ENCODE data around the gene OXER1. TPM values are rescaled to one million over a fixed set of nuclear protein-coding genes. Genes with fewer than 3 reads are reported as not detected.
"Not testable (repeated sequence)": the region's sequence is repeated elsewhere in the genome, so short reads cannot be mapped to it uniquely, and the experiment has no call there.

OXER1 gene
- total RNA-seq, 2 experiments from 2014 or later = not detected

- H3K9me3 Mint-ChIP-seq = no peaks in the 10 kb centered on the region
- no peaks in the 10 kb centered on the region for H3K4me1 Mint-ChIP-seq
- DNase-seq = no peak
- no peaks in the 10 kb centered on the region for H3K27me3 Mint-ChIP-seq
- POLR2A ChIA-PET = no interaction called here
- CTCF ChIA-PET = no interaction called here
- H3K36me3 Mint-ChIP-seq (ENCODE audit: low read depth) = peaks cover 3% of the 10 kb centered on the region
- H3K4me3 Mint-ChIP-seq = no peak overlapping the region
- H3K27ac Mint-ChIP-seq = no peak overlapping the region
Measured at GRCh38 chr2:42748840-42749239, 15.1 kb downstream of the OXER1 start.

DNA sequence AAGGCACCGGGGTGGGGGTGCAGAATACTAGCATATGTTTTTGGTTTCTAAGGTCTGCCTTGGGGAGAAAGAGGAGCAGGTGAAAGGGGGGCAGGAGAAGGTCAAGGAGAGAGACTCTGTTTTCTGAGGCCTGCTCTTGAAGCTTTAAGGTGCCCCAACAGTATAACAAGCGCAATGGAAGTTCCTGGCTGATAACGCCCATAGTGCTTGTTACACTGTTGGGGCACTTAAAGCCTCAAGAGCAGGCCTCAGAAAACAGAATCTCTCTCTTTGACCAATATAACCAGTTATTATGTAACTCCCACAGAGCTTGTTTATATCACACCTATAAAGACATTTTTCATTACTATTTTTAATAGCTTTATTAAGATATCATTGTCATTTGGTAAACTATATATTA is 16.5 kb downstream of the OXER1 start:
- Mint-ChIP-seq H3K9me3 (peaks cover 4% of the 10 kb centered on the region), H3K27me3 (no peaks in the 10 kb centered on the region), H3K36me3 (ENCODE audit: low read depth) (peaks cover 14% of the 10 kb centered on the region), H3K4me3 (no peak overlapping the region), H3K4me1 (no peaks in the 10 kb centered on the region), H3K27ac (no peak overlapping the region)
- ChIA-PET POLR2A (no interaction called here), CTCF (no interaction called here)
- no peak for DNase-seq

GRCh38 chr2:42744545-42745082 is 19.3 kb downstream of the OXER1 start:
- ChIA-PET POLR2A (no interaction called here), CTCF (no interaction called here)
- H3K27me3 Mint-ChIP-seq = no peaks in the 10 kb centered on the region
- no peak for DNase-seq
- H3K27ac Mint-ChIP-seq = no peak overlapping the region
- H3K4me1 Mint-ChIP-seq = peaks cover 9% of the 10 kb centered on the region
- peaks cover 27% of the 10 kb centered on the region for H3K36me3 Mint-ChIP-seq (ENCODE audit: low read depth)
- peaks cover 10% of the 10 kb centered on the region for H3K9me3 Mint-ChIP-seq
- H3K4me3 Mint-ChIP-seq = no peak overlapping the region

DNA sequence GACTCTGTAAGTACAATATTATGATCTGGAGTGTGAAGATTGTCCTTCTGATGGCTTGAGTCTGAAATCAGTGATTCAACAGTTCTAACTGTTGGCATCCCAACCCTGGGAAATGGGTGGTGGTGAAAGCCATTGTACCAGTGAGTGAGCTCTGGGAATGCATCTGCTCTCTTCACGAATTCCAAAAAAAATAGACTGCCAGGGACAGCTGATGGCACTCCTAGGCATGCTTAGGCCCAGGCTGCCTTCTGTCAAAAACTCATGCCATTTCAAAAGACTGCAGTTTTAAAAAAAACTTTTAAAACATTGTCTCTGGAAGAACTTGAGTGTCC is 20.3 kb downstream of the OXER1 start:
- H3K9me3 Mint-ChIP-seq = peaks cover 16% of the 10 kb centered on the region
- H3K27me3 Mint-ChIP-seq = no peaks in the 10 kb centered on the region
- CTCF ChIA-PET = no interaction called here
- peaks cover 9% of the 10 kb centered on the region for H3K4me1 Mint-ChIP-seq
- peaks cover 35% of the 10 kb centered on the region for H3K36me3 Mint-ChIP-seq (ENCODE audit: low read depth)
- H3K27ac Mint-ChIP-seq = no peak overlapping the region
- no peak overlapping the region for H3K4me3 Mint-ChIP-seq
- POLR2A ChIA-PET = no interaction called here
- no peak for DNase-seq

- Mint-ChIP-seq H3K4me3 (no peak overlapping the region), H3K9me3 (peaks cover 19% of the 10 kb centered on the region), H3K27ac (no peak overlapping the region), H3K36me3 (ENCODE audit: low read depth) (peaks cover 41% of the 10 kb centered on the region), H3K4me1 (peaks cover 9% of the 10 kb centered on the region), H3K27me3 (no peaks in the 10 kb centered on the region)
- no peak for DNase-seq
- ChIA-PET CTCF (interaction anchor here (1.2 kb wide), 1 partner anchor 10 kb away, joined by 3 read pairs; no protein-coding TSS in a partner anchor), POLR2A (no interaction called here)
Measured at GRCh38 chr2:42742740-42743658, 20.9 kb downstream of the OXER1 start.

DNA sequence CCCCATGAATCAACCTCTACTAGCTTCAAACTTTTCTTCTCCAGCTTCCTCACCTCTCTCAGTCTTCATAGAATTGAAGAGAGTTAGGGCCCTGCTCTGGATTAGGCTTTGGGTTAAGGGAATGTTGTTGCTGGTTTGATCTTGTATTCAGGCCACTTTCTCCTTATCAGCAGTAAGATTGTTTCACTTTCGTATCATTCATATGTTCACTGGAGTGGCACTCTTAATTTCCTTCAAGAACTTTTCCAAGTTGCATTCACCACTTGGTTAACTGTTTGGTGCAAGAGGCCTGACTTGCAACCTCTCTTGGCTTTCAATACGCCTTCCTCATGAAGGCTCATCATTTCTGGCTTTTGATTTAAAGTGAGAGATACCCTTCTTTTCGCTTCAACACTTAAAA is 22.8 kb downstream of the OXER1 start:
- ChIA-PET CTCF (interaction anchor here (0.8 to 1.4 kb wide), 2 partner anchors 26 to 73 kb away, joined by 3 read pairs; no protein-coding TSS in a partner anchor), POLR2A (interaction anchor here (0.6 kb wide), 1 partner anchor 14 kb away, joined by 3 read pairs; no protein-coding TSS in a partner anchor)
- Mint-ChIP-seq H3K27ac (peak overlapping the region; percentile 74), H3K27me3 (no peaks in the 10 kb centered on the region), H3K4me3 (no peak overlapping the region), H3K9me3 (peaks cover 28% of the 10 kb centered on the region), H3K4me1 (peaks cover 9% of the 10 kb centered on the region), H3K36me3 (ENCODE audit: low read depth) (peaks cover 59% of the 10 kb centered on the region)
- DNase-seq = no peak

- ChIA-PET CTCF (interaction anchor here (0.6 kb wide), 1 partner anchor 919 kb away, joined by 4 read pairs; no protein-coding TSS in a partner anchor), POLR2A (no interaction called here)
- DNase-seq = no peak
- H3K9me3 Mint-ChIP-seq = peaks cover 49% of the 10 kb centered on the region
- H3K4me3 Mint-ChIP-seq = no peak overlapping the region
- no peaks in the 10 kb centered on the region for H3K27me3 Mint-ChIP-seq
- no peak overlapping the region for H3K27ac Mint-ChIP-seq
- H3K36me3 Mint-ChIP-seq (ENCODE audit: low read depth) = peaks cover 83% of the 10 kb centered on the region
- peaks cover 9% of the 10 kb centered on the region for H3K4me1 Mint-ChIP-seq
Measured at GRCh38 chr2:42736598-42737322, 27.2 kb downstream of the OXER1 start.

GRCh38 chr2:42733852-42734251 is 30.1 kb downstream of the OXER1 start:
- H3K36me3 Mint-ChIP-seq (ENCODE audit: low read depth) = peaks cover 81% of the 10 kb centered on the region
- no peak for DNase-seq
- CTCF ChIA-PET = no interaction called here
- POLR2A ChIA-PET = no interaction called here
- no peak overlapping the region for H3K27ac Mint-ChIP-seq
- no peak overlapping the region for H3K4me3 Mint-ChIP-seq
- H3K4me1 Mint-ChIP-seq = no peaks in the 10 kb centered on the region
- H3K9me3 Mint-ChIP-seq = peaks cover 42% of the 10 kb centered on the region
- H3K27me3 Mint-ChIP-seq = no peaks in the 10 kb centered on the region

- DNase-seq, H3K4me1 Mint-ChIP-seq, H3K27me3 Mint-ChIP-seq, POLR2A ChIA-PET, H3K27ac Mint-ChIP-seq, CTCF ChIA-PET, H3K4me3 Mint-ChIP-seq: not testable (repeated sequence)
- Mint-ChIP-seq H3K9me3 (peaks cover 32% of the 10 kb centered on the region), H3K36me3 (ENCODE audit: low read depth) (peaks cover 65% of the 10 kb centered on the region)
Measured at GRCh38 chr2:42731316-42731715, 32.6 kb downstream of the OXER1 start.

GRCh38 chr2:42726680-42727079 is 37.3 kb downstream of the OXER1 start:
- ChIA-PET POLR2A (interaction anchor here (0.7 kb wide), 1 partner anchor 14 kb away, joined by 3 read pairs; no protein-coding TSS in a partner anchor), CTCF (no interaction called here)
- no peak for DNase-seq
- H3K4me3 Mint-ChIP-seq = no peak overlapping the region
- peaks cover 13% of the 10 kb centered on the region for H3K4me1 Mint-ChIP-seq
- peaks cover 35% of the 10 kb centered on the region for H3K36me3 Mint-ChIP-seq (ENCODE audit: low read depth)
- H3K27ac Mint-ChIP-seq = no peak overlapping the region
- H3K9me3 Mint-ChIP-seq = peaks cover 5% of the 10 kb centered on the region
- no peaks in the 10 kb centered on the region for H3K27me3 Mint-ChIP-seq

GRCh38 chr2:42725657-42726056 is 38.3 kb downstream of the OXER1 start:
- H3K27me3 Mint-ChIP-seq = no peaks in the 10 kb centered on the region
- no peak overlapping the region for H3K4me3 Mint-ChIP-seq
- H3K9me3 Mint-ChIP-seq = peaks cover 5% of the 10 kb centered on the region
- ChIA-PET CTCF (no interaction called here), POLR2A (no interaction called here)
- peaks cover 28% of the 10 kb centered on the region for H3K36me3 Mint-ChIP-seq (ENCODE audit: low read depth)
- H3K27ac Mint-ChIP-seq = no peak overlapping the region
- no peak for DNase-seq
- H3K4me1 Mint-ChIP-seq = peaks cover 15% of the 10 kb centered on the region

DNA sequence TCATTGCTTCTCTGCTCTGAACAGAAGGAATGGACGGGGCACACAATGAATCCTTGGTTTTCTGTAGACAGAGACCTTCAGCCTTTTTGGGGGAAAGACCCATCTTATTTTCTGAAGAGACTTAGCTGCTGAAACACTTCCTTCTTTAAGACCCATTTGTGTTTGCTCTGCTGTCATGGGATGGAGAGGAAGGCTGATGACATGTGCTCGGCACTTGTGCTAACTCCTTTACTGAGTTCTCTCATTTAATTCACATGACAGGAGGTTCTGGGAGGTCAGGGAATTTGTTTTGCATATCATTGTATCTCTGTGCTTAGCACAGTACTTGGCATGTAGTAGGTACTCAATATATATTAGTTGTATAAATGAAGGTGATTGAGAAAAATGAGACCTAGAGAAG is 39.0 kb downstream of the OXER1 start:
- DNase-seq = no peak
- peaks cover 22% of the 10 kb centered on the region for H3K36me3 Mint-ChIP-seq (ENCODE audit: low read depth)
- H3K27me3 Mint-ChIP-seq = no peaks in the 10 kb centered on the region
- peaks cover 15% of the 10 kb centered on the region for H3K4me1 Mint-ChIP-seq
- no peak overlapping the region for H3K4me3 Mint-ChIP-seq
- ChIA-PET POLR2A (no interaction called here), CTCF (no interaction called here)
- H3K9me3 Mint-ChIP-seq = peaks cover 5% of the 10 kb centered on the region
- H3K27ac Mint-ChIP-seq = no peak overlapping the region

GRCh38 chr2:42723465-42723864 is 40.5 kb downstream of the OXER1 start:
- Mint-ChIP-seq H3K27me3 (no peaks in the 10 kb centered on the region), H3K4me3 (no peak overlapping the region), H3K27ac (no peak overlapping the region), H3K9me3 (no peaks in the 10 kb centered on the region), H3K36me3 (ENCODE audit: low read depth) (peaks cover 12% of the 10 kb centered on the region), H3K4me1 (peaks cover 15% of the 10 kb centered on the region)
- no peak for DNase-seq
- ChIA-PET POLR2A (no interaction called here), CTCF (no interaction called here)

Measured in activated CD4-positive, alpha-beta T cell treated with anti-CD3 and anti-CD28 coated beads, Interleukin-2, amount 10 ng/mL, durations not matched to agents 7 days and 5 days (primary cell).